ENCODE data around the gene TBC1D1.

DNA sequence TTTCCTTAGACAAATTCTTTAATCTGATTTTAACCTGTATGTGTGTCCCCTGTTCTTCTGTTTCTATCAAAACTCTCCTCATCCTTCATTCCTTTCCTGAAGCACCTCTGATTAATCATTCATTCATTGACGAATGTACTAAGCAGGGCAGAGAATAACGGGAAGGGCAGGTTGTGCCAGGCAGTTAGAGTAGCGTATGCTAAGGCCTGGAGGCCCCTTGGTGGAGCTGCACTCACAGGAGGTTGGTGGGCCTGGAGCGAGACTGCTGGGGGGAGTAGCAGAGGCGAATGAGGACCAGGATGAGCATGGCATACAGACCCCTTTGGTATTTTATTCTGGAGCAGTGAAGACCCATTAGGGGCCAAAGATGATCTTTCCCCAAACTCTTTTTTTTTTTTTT, 91.9 kb downstream of the TBC1D1 start:
- TF ChIP-seq, protein P1, sequence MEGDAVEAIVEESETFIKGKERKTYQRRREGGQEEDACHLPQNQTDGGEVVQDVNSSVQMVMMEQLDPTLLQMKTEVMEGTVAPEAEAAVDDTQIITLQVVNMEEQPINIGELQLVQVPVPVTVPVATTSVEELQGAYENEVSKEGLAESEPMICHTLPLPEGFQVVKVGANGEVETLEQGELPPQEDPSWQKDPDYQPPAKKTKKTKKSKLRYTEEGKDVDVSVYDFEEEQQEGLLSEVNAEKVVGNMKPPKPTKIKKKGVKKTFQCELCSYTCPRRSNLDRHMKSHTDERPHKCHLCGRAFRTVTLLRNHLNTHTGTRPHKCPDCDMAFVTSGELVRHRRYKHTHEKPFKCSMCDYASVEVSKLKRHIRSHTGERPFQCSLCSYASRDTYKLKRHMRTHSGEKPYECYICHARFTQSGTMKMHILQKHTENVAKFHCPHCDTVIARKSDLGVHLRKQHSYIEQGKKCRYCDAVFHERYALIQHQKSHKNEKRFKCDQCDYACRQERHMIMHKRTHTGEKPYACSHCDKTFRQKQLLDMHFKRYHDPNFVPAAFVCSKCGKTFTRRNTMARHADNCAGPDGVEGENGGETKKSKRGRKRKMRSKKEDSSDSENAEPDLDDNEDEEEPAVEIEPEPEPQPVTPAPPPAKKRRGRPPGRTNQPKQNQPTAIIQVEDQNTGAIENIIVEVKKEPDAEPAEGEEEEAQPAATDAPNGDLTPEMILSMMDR (IDR thresholded peaks at IDR 0.05 in 4 of 5, conservative IDR thresholded peaks at IDR 0.05 in 1 of 5) = no peak
- no peak for TF ChIP-seq POLR2A (IDR thresholded peaks at IDR 0.05)
